ENCODE results near the gene THRB.

Gene THRB

DNA sequence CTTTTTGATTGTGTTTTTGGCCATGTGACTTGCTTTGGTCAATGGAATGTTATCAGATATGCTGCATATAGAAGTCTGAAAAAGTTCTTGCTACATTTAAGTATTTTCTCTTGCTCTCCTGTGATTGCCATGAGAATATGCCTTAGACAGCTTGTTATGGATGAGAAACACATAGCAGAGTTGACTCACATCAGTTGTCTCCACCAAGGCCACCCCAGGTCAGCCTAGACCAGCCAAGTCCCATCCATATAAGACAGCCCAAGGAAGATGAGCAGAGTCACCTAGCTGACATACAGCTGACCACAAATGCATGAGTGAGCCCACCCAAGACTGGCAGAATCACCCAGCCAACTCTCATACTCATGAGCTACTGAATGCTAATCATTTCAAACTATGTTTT is 153.0 kb downstream of the THRB start:
- TF ChIP-seq, protein P1, sequence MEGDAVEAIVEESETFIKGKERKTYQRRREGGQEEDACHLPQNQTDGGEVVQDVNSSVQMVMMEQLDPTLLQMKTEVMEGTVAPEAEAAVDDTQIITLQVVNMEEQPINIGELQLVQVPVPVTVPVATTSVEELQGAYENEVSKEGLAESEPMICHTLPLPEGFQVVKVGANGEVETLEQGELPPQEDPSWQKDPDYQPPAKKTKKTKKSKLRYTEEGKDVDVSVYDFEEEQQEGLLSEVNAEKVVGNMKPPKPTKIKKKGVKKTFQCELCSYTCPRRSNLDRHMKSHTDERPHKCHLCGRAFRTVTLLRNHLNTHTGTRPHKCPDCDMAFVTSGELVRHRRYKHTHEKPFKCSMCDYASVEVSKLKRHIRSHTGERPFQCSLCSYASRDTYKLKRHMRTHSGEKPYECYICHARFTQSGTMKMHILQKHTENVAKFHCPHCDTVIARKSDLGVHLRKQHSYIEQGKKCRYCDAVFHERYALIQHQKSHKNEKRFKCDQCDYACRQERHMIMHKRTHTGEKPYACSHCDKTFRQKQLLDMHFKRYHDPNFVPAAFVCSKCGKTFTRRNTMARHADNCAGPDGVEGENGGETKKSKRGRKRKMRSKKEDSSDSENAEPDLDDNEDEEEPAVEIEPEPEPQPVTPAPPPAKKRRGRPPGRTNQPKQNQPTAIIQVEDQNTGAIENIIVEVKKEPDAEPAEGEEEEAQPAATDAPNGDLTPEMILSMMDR (IDR thresholded peaks at IDR 0.05; ENCODE audit: low read length), result no peak
- TF ChIP-seq EZH2 (IDR thresholded peaks at IDR 0.05; ENCODE audit: borderline replicate concordance, low read length), result no peak
- Histone ChIP-seq H3K4me1 (ENCODE audit: insufficient read depth, low read length, severe bottlenecking) (no peaks in the 10 kb centered on the region), H3K79me2 (ENCODE audit: insufficient read depth, low read length) (no peaks in the 10 kb centered on the region), H4K20me1 (ENCODE audit: insufficient read depth, low read length) (no peaks in the 10 kb centered on the region), H3F3A (ENCODE audit: insufficient read depth, low read length) (no peaks in the 10 kb centered on the region), H3K27ac (ENCODE audit: low read depth, low read length, poor library complexity, severe bottlenecking) (no peak overlapping the region), H3K9me3 (ENCODE audit: low read length) (no peaks in the 10 kb centered on the region), H2AFZ (ENCODE audit: low read length) (no peak overlapping the region), H3K9ac (ENCODE audit: low read length) (no peak overlapping the region), H3K4me2 (ENCODE audit: low read length) (no peak overlapping the region), H3K4me3 (ENCODE audit: low read depth, low read length, poor library complexity, severe bottlenecking) (no peak overlapping the region), H3K36me3 (ENCODE audit: insufficient read depth, low read length) (no peaks in the 10 kb centered on the region), H3K9me2 (ENCODE audit: low read depth, low read length) (no peaks in the 10 kb centered on the region), H3K27me3 (ENCODE audit: insufficient read depth, low read length) (no peaks in the 10 kb centered on the region)

DNA sequence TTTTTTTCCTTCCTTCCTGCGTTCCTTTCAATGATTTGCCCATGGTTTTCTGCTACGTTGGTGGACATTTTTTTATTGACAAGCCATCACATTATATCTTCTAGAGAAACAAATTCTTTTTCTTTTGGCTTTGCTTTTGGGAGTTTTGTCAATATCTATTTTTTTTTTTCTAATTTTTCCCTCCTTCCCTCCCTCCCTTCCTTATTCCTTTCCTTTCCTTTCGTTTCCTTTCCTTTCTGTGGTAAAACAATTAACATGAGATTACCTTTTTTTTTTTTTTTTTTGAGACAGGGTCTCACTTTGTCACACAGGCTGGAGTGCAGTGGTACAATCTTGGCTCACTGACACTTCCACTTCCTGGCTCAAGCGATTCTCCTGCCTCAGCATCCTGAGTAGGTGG is 153.7 kb downstream of the THRB start:
- no peaks in the 10 kb centered on the region for H3K27me3 ChIP-seq (ENCODE audit: insufficient read depth, low read length)
- H3K4me1 ChIP-seq (ENCODE audit: insufficient read depth, low read length, severe bottlenecking), result no peaks in the 10 kb centered on the region
- H2AFZ ChIP-seq (ENCODE audit: low read length), result no peak overlapping the region
- no peak overlapping the region for H3K4me3 ChIP-seq (ENCODE audit: low read depth, low read length, poor library complexity, severe bottlenecking)
- H3K9ac ChIP-seq (ENCODE audit: low read length), result no peak overlapping the region
- H3K9me2 ChIP-seq (ENCODE audit: low read depth, low read length), result no peaks in the 10 kb centered on the region
- H3F3A ChIP-seq (ENCODE audit: insufficient read depth, low read length), result no peaks in the 10 kb centered on the region
- H3K79me2 ChIP-seq (ENCODE audit: insufficient read depth, low read length), result no peaks in the 10 kb centered on the region
- no peaks in the 10 kb centered on the region for H3K9me3 ChIP-seq (ENCODE audit: low read length)
- no peaks in the 10 kb centered on the region for H4K20me1 ChIP-seq (ENCODE audit: insufficient read depth, low read length)
- no peak overlapping the region for H3K27ac ChIP-seq (ENCODE audit: low read depth, low read length, poor library complexity, severe bottlenecking)
- no peaks in the 10 kb centered on the region for H3K36me3 ChIP-seq (ENCODE audit: insufficient read depth, low read length)
- no peak overlapping the region for H3K4me2 ChIP-seq (ENCODE audit: low read length)
- TF ChIP-seq EZH2 (IDR thresholded peaks at IDR 0.05; ENCODE audit: borderline replicate concordance, low read length), result no peak
- TF ChIP-seq, protein P1 (IDR thresholded peaks at IDR 0.05; ENCODE audit: low read length), result no peak

DNA sequence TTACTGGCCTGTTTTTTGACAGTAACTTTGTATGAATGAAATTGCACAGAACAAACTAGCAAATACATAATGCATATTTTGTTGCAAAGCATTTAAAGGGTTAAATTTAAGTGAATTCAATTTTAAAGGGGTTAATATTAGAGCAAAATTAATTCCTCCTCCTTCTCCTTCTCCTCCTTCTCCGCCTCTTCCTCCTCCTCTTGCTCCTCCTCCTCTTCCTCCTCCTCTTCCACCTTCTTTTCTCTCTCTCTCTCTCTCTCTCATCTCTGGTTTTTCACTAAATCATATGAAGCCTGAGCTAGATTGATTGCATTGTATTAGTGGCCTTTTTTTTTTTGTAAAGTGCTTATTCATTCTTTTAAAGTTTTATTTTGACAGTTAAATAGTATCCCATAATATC is 154.5 kb downstream of the THRB start:
- H3K4me3 ChIP-seq (ENCODE audit: low read depth, low read length, poor library complexity, severe bottlenecking), result no peak overlapping the region
- H3K27ac ChIP-seq (ENCODE audit: low read depth, low read length, poor library complexity, severe bottlenecking), result no peak overlapping the region
- H3F3A ChIP-seq (ENCODE audit: insufficient read depth, low read length), result no peaks in the 10 kb centered on the region
- H4K20me1 ChIP-seq (ENCODE audit: insufficient read depth, low read length), result no peaks in the 10 kb centered on the region
- no peaks in the 10 kb centered on the region for H3K4me1 ChIP-seq (ENCODE audit: insufficient read depth, low read length, severe bottlenecking)
- no peaks in the 10 kb centered on the region for H3K79me2 ChIP-seq (ENCODE audit: insufficient read depth, low read length)
- no peak overlapping the region for H3K9ac ChIP-seq (ENCODE audit: low read length)
- H3K9me3 ChIP-seq (ENCODE audit: low read length), result no peaks in the 10 kb centered on the region
- TF ChIP-seq, protein P1 (IDR thresholded peaks at IDR 0.05; ENCODE audit: low read length), result no peak
- TF ChIP-seq EZH2 (IDR thresholded peaks at IDR 0.05; ENCODE audit: borderline replicate concordance, low read length), result no peak
- no peaks in the 10 kb centered on the region for H3K36me3 ChIP-seq (ENCODE audit: insufficient read depth, low read length)
- no peak overlapping the region for H3K4me2 ChIP-seq (ENCODE audit: low read length)
- no peaks in the 10 kb centered on the region for H3K27me3 ChIP-seq (ENCODE audit: insufficient read depth, low read length)
- H3K9me2 ChIP-seq (ENCODE audit: low read depth, low read length), result no peaks in the 10 kb centered on the region
- no peak overlapping the region for H2AFZ ChIP-seq (ENCODE audit: low read length)
